Measurements from ENCODE around the gene REC114.
"Not testable (repeated sequence)": the region's sequence is repeated elsewhere in the genome, so short reads cannot be mapped to it uniquely, and the experiment has no call there.

Gene REC114

DNA sequence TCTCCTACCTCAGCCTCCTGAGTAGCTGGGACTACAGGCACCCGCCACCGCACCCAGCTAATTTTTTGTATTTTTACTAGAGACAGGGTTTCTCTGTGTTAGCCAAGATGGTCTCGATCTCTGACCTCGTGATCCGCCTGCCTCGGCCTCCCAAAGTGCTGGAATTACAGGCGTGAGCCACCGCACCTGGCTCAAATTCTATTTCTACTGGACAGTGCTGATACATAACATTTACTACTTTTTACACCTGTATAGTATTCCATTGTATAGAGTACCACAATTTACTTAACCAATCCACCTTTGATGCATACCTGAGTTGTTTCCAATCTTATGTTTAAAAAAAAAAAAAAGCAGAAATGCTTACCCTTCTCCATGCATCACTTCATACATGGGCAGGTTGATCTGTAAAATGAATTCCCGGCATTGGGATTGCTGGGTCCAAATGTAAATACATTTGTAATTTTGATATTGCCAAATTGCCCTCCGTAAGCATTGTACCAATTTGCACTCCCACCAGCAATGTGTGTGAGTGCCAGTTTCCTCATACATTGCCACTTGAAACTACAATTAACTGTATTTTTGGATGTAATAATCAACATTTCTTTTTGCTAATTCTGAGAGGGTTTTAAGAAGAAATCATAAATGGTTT is 95.7 kb downstream of the REC114 start:
- DNase-seq: no peak

DNA sequence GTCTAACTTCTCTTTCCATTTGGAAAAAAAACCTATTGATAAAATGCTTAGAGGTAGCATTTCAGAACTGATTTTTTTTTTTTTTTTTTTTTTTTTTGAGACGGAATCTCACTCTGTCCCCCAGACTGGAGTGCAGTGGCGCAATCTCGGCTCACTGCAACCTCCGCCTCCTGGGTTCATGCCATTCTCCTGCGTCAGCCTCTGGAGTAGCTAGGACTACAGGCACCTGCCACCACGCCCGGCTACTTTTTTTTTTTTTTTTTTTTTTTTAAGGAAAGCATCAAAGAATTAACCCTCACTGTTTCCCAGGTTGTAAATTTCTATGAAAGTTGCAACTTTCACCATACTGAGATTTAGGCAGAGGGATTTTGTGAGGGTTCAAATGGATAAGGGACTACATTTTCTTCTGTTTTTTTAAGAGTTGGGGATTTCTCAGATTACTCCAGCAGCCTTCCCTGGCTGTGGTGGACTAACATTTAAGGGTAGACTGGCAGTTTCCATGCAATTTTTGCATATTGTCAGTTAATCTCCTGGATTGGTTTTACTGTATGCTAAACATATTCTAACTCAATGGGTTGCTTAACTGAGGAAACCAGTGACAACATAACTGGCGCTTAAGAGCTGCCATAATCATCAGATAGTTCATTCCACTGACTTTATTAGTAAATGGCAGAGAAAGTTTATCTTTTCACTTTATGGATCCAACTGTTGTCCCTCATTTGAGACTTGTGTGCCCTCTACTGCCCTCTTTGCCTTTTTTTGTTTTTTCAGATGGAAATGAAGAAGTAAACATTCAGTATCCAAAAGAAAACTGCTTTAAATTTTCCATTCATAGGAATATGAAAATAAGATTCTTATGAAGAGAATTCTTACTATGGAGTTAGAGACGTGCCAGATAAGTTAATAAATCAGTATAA is 96.5 kb downstream of the REC114 start:
- no peak for DNase-seq

DNA sequence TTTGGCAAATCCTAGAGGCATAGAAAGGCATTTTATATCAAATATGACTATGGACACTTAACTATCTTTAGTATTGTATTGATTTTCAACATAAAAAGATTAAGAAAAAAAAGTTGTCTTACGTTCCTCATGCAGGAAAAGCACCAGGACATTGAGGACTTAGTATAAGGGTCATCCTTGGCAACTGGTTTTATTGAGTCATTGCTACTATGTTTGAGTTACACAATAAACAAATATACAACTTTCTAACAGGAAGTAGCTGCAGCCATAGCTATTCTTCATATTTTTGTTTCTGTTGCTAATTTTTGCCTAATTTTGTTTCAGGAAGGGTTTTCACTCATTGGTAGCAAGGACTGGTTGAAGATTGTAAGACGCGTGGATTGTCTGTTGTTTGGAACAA is 97.2 kb downstream of the REC114 start:
- DNase-seq: no peak

DNA sequence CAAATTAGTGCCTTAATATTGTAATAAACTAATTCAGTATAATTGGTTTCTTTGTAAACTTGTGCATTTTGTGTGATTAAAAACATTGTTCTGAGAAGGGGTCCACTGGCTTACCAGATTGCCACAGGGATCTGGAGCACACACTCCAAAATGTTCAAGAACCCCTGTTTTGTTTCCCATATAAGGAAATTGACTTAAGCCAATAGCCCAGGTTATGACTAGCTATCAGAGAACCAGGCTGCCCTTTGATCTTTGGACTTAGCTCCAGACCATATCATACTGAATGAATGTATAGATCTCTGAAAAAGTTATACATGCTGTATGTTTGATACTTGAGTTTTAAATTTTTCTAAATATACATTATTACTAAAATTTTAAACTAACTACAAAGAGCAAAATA is 98.5 kb downstream of the REC114 start:
- DNase-seq: no peak

DNA sequence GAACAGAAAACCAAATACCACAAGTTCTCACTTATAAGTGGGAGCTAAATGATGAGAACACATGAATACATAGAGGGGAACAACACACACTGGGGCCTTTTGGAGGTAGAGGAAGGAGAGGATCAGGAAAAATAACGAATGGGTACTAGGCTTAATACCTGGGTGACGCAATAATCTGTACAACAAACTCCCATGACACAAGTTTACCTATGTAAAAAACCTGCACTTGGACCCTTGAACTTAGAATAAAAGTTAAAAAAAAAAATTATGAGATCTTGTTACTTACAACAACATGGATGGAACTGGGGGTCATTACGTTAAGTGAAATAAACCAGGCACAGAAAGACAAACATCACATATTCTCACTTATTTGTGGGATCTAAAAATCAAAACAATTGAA is 106.0 kb downstream of the REC114 start:
- DNase-seq: not testable (repeated sequence)

DNA sequence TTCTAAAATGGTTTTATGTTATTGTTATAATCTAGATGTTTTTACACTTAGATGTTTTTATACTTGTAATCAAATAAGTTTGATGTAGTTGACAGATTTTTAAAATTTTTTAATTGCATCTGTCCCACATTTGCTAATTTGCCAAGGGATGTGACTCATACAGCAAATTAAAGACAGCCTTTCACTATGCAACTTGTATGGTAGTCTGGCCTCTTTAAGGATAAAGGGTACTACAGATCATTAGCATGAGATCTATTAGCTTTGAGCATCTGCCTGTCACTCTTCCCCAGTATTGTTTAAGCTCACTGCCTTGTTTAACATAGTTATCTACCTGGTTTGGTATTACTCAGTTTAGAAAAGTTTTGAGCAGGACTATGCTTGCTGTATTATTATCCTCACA is 107.2 kb downstream of the REC114 start:
- no peak for DNase-seq

DNA sequence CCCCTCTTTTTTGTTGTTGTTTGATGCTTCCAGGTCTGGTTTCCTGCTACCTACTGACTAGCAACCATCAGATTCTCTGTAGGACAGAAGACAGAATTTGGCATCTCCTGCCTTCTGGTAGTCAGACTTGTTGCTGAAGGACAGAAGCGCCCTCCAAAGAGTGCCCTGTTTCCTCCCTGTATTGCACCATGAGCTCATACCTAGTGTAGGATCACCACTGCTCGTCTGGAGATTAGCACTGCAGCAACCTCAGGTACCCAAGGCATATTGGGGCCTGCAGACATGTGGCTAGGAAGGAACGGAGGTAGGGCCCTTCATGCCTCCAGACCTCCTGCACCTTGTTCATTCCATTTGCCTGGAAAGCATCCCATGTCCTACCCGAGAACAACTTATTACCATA is 112.1 kb downstream of the REC114 start:
- DNase-seq: no peak

DNA sequence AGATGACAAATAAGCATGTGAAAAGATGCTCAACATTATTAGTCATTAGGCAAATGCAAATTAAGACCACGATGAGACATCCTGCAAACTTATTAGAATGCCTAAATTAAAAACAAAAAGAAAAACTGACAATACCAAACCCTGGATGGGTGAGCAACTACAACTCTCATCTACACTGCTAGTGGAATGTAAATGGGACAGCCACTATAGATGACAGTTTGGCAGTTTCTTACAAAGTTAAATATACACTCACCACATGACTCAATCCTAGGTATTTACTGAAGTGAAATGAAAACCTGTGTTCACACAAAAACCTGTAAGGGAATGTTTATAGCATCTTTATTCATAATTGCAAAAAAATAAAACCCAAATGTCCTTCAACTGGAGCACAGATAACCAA is 115.6 kb downstream of the REC114 start:
- DNase-seq: no peak

DNA sequence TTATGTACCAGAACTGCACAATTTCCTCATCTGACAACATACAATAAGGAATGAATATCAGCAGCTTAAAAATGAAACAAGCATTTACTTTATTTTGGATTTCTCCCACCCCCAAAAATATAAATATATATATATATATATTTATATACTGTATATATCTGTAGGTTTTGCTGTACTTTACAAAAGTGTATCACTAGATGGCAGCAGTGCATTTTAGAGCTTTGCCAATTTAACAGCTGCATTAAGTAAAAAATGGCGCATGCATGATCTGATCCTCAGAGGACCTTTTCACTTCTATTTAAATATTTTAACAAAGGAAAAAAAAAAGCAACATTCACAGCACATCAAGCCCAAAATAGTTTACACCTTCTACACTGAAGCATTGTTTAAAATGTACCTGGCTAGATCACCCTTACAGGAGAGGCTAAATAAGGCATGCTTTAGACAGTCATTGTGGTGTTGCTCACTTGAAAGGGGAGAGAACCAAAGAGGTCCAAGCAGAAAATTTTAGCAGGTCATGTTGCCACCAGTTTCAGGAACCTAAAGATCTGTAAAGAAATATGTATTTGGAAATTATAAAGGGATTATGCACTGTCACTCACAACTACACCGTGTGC is 117.6 kb downstream of the REC114 start:
- DNase-seq: peak; percentile 53

DNA sequence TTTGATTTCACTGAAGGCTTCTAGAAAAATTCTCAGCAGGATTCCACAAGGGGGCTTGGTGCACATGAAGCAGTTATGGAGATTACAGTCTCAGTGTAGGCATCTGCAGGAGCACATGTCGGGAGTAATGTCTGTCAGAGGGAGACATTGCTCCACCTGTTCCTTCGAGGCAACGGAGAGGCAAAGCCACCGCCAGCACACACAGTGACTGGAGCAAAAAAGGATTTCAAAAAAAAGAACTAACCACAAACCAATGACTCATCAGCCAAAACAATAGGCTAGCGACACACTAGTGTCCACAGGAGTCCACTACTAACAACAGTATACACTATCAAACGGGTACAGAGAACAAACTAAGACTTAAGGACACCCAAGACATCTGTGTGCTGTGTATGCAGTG is 121.3 kb downstream of the REC114 start:
- DNase-seq: no peak

DNA sequence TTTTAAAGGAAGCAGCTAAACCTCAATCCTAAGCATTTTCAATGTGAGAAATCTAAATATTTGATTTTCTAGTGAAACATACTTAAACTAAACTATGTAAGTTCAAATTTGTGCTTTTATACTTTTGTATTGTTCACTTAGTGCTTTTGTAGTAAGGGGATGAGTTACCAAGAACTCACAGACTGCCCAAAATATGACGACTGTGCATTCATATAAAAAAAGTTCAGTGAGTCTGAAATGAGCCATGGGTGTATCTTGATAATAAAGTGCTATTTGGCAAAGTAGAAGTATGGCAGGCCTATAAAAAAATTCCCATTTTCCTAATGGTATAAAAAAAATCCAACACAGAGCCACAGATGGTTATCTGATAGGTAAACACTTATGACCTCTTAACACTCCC is 124.1 kb downstream of the REC114 start:
- DNase-seq: no peak

DNA sequence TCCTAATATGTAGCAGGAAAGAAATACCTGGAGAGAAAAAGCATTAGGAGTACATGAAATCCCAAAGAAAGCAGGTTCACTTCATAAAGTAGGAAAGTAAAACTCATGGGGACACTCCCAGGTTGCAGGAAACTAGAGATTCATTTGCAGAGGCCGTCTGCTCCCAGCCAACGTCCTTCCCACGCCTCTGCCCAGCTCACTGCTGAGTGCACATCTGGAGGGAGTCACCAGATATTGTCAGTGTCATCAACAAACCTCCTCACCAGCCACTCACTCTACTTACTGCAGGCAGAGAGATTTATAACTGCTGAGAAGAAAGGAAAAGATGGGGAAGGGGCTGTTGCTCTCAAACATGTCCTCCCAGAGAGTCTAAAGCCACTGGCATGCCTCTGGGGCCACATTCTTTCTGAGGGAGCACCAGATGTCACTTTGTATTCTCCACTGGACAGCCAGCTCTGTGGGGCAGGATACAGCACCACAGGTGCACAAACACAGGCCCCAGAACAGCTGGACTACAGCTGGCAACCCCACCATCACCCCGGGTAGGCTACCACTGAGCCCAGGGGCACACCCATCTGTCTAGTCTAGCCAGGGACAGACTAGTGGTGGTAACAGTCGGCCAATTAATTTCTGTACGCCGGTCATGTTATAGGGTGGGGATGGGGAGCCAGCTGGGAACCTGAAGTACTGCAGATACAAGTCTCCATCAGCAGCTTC is 125.8 kb downstream of the REC114 start:
- no peak for DNase-seq

DNA sequence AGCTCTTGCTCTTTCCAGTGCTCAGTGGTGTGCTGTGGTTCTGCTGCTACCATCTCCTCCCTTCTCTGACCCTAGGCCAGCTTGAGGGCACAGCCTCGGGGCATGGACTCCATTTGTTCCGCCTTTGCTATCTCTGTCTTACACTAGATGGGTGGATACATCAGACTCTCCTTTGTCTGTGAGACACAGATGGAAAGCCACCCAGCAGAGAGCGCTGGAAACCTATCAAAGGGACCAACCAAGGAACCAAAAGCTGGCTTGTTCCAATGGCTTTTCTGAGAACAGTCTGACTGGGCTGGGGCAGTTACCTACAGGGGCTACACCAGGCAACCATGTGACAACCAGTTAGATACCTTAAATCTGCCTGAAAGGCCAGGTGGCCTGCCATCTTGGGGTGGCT is 126.4 kb downstream of the REC114 start:
- no peak for DNase-seq

DNA sequence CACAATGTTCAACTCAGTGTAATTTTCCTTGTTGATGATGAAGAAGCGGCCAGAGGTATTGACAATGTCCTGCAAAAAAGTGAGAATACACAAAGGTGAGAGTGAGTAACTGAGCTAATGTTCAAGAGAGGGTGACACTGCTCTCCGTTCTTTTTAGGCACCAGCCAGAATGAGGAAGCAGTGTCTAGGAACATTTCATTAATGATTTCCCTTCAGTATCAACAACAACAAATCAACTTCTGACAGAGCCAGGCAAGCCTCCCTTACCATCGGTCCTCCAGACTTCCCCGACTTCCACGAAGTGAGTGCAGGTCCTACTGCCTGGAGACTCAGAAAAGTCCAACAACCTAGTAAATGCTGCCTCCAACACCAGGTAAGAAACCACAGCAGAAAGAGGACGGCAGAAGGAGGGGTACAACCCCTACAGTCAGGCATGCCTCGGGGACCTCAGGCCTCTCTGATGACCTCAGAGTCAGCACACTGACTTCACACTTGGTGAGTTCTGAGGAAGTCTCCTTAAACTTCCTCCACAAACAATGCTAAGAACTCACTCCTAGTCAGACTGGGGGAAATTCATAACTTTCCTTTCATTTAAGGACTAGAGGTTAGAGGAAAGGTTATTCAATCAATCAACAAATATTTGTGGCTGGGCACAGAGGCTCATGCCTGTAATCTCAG is 127.5 kb downstream of the REC114 start:
- DNase-seq: no peak

DNA sequence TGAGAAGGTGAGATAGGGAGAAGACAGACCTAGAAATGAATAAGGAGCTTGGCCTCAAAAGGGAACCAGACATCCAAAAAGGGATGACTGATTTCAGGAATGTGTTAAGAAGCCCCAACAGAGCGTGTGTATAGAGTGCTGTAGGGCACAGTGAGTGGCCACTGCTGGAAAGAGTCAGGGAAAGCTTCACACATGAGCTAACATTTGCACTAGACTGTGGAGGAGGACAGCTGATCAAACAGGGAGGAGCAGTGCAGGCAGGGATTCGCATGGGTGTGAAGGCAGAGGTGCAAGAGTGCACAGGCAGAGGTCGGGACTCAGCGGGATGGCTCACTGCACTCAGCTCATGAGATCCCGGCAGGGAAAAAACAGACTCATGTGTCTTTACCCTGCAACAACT is 128.4 kb downstream of the REC114 start:
- no peak for DNase-seq

DNA sequence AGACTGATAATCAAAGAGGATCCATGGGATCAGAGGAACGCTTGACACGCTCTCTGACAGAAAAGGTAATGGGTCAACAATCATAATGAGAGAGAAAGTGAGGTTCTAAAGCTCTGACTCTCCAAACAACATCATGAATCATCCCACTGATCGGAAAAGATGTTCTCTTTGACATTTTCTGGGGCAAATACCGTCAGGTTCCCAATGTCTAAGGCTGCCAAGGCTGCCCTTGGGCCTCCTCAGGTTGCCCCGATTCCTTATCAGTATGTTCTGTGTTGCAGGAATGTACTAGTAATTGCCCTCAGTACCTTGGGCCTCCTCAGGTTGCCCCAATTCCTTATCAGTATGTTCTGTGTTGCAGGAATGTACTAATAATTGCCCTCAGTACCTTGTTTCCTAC is 129.3 kb downstream of the REC114 start:
- DNase-seq: no peak

DNA sequence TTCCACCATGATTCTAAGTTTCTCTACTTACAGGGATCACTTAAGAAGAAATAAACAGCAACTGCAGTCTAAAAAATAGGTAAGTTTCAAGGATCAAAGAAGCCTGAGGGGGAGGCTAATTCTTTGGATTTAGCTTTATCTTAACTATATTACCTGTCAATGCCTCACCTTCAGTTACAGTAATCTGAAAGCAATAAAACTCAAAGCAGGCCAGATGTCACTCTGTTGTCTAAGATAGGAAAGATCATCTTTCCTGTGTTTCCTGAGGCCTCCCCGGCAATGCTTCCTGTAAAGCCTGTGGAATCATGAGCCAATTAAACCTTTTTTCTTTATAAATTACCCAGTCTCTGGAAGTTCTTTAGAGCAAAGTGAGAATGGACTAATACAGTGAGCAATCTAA is 130.1 kb downstream of the REC114 start:
- no peak for DNase-seq

DNA sequence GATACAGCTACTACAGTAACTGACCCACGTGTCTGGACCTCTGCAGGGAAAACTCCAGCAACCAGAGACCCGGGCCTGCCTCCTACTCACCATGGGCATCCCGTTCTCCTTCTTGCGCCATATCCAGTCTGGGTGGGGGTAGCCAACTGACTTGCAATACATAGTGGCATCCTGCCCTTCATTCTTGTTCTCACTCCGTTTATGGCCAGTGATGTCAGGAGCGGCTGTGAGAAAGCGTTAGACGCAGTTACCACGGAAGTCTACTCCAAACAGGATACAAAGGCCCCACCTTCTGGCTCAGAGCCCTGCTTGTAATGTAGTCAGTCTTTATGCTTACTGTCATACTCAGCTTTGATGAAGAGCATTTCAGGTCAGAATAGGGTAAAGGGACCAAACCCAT is 130.6 kb downstream of the REC114 start:
- no peak for DNase-seq

DNA sequence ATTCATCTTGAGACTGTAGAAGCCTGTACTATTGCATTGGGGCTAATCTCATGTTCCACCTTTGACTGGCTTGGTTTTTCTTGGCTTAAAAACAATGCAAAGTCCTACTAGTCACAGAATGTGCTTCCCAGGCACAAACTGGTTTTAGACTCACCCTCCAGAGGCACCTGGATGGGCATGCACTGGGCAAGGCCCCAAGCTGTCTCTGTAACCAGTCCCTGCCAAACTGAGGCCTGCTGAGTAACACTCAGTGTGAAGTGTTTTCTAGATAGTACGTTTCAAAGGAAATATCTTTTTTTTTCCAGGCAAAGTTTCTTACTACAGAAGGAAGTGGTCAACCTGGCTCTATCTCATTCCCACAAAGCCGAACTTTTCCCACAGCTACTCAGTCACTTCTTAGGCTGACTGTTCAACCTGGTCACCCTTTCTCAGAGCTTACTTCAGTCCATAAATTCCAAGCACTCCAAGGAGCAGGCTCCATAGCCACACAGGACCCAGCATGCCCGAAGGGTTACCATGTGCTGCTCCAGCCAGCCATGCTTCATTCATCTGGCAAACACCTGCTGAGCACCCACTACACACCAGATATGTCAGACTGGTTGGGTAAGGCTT is 132.8 kb downstream of the REC114 start:
- DNase-seq: no peak

DNA sequence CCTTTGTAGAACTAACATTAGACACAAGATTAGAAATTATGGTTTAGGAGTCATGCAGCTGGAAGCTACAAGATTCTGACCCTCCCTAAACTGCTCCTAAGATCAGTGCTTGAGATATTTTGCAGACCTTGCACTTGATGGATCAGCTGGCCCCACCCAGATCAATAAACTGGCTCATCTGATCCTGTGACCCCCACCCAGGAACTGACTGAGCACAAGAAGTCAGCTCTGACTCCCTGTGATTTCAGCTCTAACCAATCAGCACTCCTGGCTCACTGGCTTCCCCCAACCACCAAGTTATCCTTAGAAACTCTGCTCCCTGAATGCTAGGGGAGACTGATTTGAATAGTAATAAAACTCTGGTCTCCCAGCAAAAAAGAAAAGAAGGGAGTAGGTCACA is 134.6 kb downstream of the REC114 start:
- DNase-seq: not testable (repeated sequence)

DNA sequence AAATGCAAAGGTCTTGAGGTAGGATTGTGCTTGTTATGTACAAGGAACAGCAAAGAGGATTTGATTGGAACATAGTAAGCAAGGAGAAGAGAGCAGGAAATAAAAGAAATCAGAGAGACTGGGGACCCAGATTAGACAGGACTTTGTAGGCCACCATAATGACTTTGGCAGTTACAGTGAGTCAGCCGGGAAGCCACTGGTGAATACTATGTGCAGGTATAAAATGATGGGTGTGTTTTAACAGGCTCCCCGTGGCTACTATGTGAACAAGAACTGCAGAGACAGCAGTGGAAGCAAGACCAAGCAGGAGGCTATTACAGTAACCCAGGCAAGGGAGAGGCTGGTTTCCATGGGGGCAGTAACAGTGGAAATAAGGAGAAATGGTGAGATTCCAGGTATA is 135.1 kb downstream of the REC114 start:
- DNase-seq: no peak

DNA sequence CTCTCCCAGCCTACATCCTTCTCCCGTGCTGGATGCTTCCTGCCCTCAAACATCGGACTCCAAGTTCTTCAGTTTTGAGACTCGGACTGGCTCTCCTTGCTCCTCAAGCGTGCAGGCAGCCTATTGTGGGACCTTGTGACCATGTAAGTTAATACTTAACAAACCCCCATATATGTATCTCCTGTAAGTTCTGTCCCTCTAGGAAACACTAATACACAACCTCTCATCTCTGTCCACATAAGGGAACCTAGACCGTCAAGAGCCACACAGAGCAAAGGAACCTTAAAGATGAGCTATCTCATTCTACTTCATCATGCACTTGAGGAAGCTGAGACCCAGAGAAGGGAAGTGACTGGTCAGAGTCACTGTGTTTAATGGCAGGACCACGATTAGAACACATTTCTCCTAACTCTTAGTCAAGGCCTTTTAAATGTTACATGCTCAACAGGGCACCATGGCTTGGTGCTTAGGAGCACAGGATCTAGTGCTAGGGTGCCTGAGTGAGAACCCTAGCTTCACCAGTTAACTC is 140.0 kb downstream of the REC114 start:
- no peak for DNase-seq

All from NCI-H446 treated with DMSO at 0.1 percent for 48 hours (cell line).